ENCODE measurements around the gene NBPF3.

DNA sequence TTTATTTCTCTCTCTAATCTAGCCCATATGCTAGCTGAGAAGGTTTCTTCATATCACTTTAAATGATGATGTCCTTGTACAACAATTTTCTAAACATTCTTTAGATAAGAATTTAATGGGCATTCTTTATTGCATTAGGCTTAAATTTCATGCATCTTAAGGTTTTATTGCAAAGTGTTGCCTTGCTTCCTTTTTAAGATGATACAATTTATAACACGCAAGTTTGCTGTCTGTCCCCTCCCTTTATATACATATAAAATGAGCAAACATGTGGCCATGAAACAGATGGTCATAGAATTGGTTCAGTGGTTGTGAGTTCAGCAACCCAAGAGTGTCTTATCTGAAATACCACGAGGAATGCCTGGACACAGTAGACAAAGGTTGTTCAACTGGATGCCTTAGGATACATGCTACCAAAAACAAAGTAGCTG is 12.1 kb downstream of the NBPF3 start:
- TF ChIP-seq, protein P1, sequence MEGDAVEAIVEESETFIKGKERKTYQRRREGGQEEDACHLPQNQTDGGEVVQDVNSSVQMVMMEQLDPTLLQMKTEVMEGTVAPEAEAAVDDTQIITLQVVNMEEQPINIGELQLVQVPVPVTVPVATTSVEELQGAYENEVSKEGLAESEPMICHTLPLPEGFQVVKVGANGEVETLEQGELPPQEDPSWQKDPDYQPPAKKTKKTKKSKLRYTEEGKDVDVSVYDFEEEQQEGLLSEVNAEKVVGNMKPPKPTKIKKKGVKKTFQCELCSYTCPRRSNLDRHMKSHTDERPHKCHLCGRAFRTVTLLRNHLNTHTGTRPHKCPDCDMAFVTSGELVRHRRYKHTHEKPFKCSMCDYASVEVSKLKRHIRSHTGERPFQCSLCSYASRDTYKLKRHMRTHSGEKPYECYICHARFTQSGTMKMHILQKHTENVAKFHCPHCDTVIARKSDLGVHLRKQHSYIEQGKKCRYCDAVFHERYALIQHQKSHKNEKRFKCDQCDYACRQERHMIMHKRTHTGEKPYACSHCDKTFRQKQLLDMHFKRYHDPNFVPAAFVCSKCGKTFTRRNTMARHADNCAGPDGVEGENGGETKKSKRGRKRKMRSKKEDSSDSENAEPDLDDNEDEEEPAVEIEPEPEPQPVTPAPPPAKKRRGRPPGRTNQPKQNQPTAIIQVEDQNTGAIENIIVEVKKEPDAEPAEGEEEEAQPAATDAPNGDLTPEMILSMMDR (IDR thresholded peaks at IDR 0.05) = no peak
- TF ChIP-seq EZH2phosphoT487 (IDR thresholded peaks at IDR 0.05) = no peak
- no peak for TF ChIP-seq EZH2 (IDR thresholded peaks at IDR 0.05)

All from neural progenitor cell (in vitro differentiated cells).